Measurements from ENCODE around the gene KMT2D. TPM values are rescaled to one million over a fixed set of nuclear protein-coding genes. Genes with fewer than 3 reads are reported as not detected.

Gene KMT2D
- polyA plus RNA-seq, 1 experiment: 9.7 TPM

DNA sequence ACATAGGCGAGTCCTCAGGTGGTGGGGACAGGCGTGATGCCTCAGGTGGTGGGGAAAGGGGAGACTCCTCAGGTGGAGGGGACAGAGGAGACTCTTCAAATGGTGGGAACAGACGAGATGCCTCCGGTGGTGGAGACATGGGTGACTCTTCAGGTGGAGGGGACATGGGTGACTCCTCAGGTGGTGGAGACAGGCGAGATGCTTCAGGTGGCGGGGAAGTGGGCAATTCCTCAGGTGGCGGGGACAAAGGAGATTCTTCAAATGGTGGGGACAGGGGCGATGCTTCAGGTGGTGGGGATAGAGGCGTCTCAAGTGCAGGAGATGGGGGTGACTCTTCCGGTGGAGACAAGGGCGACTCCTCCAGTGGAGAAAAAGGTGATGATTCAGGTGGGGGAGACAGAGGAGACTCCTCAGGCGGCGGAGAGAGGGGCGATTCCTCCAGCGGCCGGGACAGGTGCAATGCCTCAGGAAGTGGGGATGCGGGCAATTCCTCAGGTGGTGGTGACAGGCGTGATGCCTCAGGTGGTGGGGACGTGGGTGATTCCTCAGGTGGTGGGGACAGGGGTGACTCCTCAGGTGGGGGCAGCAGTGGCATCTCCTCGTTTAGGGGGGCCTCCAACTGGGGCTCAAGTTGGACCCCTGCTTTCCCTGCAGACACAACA, 8.7 kb downstream of the KMT2D start:
- DNase-seq (ENCODE audit: low read depth): no peak
- Histone ChIP-seq H3K36me3 (ENCODE audit: control insufficient read depth, insufficient read depth, low read length) (peaks cover 56% of the 10 kb centered on the region), H3K4me3 (ENCODE audit: low read depth, low read length) (no peak overlapping the region), H3K27me3 (ENCODE audit: control insufficient read depth, insufficient read depth, low read length) (no peaks in the 10 kb centered on the region)
- CTCF ChIA-PET: no interaction called here
- TF ChIP-seq, protein P1, sequence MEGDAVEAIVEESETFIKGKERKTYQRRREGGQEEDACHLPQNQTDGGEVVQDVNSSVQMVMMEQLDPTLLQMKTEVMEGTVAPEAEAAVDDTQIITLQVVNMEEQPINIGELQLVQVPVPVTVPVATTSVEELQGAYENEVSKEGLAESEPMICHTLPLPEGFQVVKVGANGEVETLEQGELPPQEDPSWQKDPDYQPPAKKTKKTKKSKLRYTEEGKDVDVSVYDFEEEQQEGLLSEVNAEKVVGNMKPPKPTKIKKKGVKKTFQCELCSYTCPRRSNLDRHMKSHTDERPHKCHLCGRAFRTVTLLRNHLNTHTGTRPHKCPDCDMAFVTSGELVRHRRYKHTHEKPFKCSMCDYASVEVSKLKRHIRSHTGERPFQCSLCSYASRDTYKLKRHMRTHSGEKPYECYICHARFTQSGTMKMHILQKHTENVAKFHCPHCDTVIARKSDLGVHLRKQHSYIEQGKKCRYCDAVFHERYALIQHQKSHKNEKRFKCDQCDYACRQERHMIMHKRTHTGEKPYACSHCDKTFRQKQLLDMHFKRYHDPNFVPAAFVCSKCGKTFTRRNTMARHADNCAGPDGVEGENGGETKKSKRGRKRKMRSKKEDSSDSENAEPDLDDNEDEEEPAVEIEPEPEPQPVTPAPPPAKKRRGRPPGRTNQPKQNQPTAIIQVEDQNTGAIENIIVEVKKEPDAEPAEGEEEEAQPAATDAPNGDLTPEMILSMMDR (IDR thresholded peaks at IDR 0.05; ENCODE audit: insufficient read depth, low read depth, low read length): no peak
- POLR2A ChIA-PET: no interaction called here

DNA sequence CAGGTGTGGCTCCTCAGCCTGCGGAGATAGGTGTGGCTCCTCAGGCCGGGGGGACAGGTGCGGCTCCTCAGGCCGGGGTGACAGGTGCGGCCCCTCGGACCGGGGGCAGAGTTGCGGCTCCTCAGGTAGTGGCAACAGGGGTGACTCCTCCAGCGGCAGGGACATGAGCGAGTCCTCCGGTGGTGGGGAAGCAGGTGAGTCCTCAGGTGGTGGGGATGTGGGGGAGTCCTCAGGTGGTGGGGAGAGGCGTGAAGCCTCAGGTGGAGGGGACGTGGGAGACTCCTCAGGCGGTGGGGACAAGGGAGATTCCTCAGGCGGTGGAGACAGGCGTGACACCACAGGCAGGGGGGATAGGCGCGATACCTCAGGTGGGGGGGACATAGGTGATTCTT, 9.2 kb downstream of the KMT2D start:
- POLR2A ChIA-PET: no interaction called here
- DNase-seq (ENCODE audit: low read depth): no peak
- H3K36me3 ChIP-seq (ENCODE audit: control insufficient read depth, insufficient read depth, low read length): peaks cover 58% of the 10 kb centered on the region
- TF ChIP-seq, protein P1 (IDR thresholded peaks at IDR 0.05; ENCODE audit: insufficient read depth, low read depth, low read length): no peak
- CTCF ChIA-PET: no interaction called here
- H3K4me3 ChIP-seq (ENCODE audit: low read depth, low read length): no peak overlapping the region
- H3K27me3 ChIP-seq (ENCODE audit: control insufficient read depth, insufficient read depth, low read length): no peaks in the 10 kb centered on the region

DNA sequence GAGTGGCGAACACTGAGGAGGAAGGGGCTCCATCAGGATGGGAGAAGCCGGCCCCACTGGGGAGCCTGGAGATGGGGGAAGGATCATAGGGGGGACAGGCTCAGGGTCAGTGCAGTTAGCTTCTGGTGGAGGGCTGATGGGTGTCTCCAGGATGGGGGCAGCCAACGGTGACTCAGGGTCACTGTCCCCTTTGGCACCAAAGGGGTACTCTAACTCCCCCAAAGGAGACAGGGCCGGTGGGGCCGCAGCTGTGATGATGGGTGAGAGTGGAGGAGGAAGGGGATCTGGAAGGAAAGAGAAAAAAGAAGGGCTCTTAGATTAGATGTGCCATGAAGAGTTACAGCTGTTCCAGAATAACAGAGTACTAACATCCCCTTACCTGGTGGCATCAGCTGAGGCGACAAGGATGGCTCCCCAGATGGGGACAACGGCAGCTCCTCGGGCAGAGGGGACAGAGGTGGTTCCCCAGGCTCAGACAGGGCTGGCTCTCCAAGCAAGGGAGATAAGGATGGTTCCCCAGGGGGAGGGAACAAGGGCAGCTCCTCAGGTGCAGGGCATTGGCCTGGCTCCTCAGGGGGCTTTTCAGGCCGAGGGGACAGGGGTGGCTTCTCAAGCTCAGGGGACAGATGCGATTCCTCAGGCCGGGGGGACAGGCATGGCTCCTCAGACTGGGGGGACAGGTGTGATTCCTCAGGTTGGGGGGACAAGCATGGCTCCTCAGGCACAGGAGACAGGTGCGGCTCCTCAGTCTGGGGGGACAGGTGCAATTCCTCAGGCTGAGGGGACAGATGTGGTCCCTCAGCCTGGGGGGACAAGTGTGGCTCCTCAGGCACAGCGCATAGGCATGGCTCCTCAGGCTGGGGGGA, 9.9 kb downstream of the KMT2D start:
- DNase-seq (ENCODE audit: low read depth): no peak
- H3K4me3 ChIP-seq (ENCODE audit: low read depth, low read length): no peak overlapping the region
- TF ChIP-seq, protein P1 (IDR thresholded peaks at IDR 0.05; ENCODE audit: insufficient read depth, low read depth, low read length): no peak
- ChIA-PET CTCF (interaction anchor here (1.1 kb wide), 1 partner anchor 12 kb away, joined by 3 read pairs; no protein-coding TSS in a partner anchor), POLR2A (no interaction called here)
- H3K36me3 ChIP-seq (ENCODE audit: control insufficient read depth, insufficient read depth, low read length): peaks cover 64% of the 10 kb centered on the region
- no peaks in the 10 kb centered on the region for H3K27me3 ChIP-seq (ENCODE audit: control insufficient read depth, insufficient read depth, low read length)

- Histone ChIP-seq H3K4me3 (ENCODE audit: low read depth, low read length) (no peak overlapping the region), H3K27me3 (ENCODE audit: control insufficient read depth, insufficient read depth, low read length) (no peaks in the 10 kb centered on the region), H3K36me3 (ENCODE audit: control insufficient read depth, insufficient read depth, low read length) (peaks cover 71% of the 10 kb centered on the region)
- ChIA-PET POLR2A (no interaction called here), CTCF (interaction anchor here (1.1 to 2.0 kb wide), 3 partner anchors 13 to 62 kb away, joined by 3 to 8 read pairs (median 5); no protein-coding TSS in a partner anchor)
- TF ChIP-seq, protein P1 (IDR thresholded peaks at IDR 0.05; ENCODE audit: insufficient read depth, low read depth, low read length): no peak
- DNase-seq (ENCODE audit: low read depth): no peak
Measured at GRCh38 chr12:49049566-49050224, 10.9 kb downstream of the KMT2D start.

- CTCF ChIA-PET: interaction anchor here (0.8 to 2.0 kb wide), 3 partner anchors 12 to 61 kb away, joined by 3 to 8 read pairs (median 5); no protein-coding TSS in a partner anchor
- TF ChIP-seq, protein P1 (IDR thresholded peaks at IDR 0.05; ENCODE audit: insufficient read depth, low read depth, low read length): no peak
- H3K4me3 ChIP-seq (ENCODE audit: low read depth, low read length): no peak overlapping the region
- no peak for DNase-seq (ENCODE audit: low read depth)
- H3K36me3 ChIP-seq (ENCODE audit: control insufficient read depth, insufficient read depth, low read length): peaks cover 70% of the 10 kb centered on the region
- no peaks in the 10 kb centered on the region for H3K27me3 ChIP-seq (ENCODE audit: control insufficient read depth, insufficient read depth, low read length)
- POLR2A ChIA-PET: no interaction called here
Measured at GRCh38 chr12:49048953-49049352, 11.6 kb downstream of the KMT2D start.
